K562 (cell line): ENCODE data around the gene SLC26A1. TPM values are rescaled to one million over a fixed set of nuclear protein-coding genes. Genes with fewer than 3 reads are reported as not detected.
A peak's percentile ranks its signal among the peaks of the same experiment; 100 is the strongest.

Experiments
- ASH1L ChIP-seq: fragments of 450-650 bp; IDR thresholded peaks from 2 replicates; pipeline ENCODE4 v1.6.1; 2018; ENCODE audit warnings: borderline replicate concordance, mild to moderate bottlenecking, low read depth; ENCODE audit not compliant: partially characterized antibody
- DPF2 ChIP-seq: fragments of 450-650 bp; IDR thresholded peaks from 2 replicates; pipeline ENCODE4 v1.6.1; 2016
- ETS2 ChIP-seq: IDR thresholded peaks from 2 replicates; pipeline ENCODE4 v1.6.1; 2016; ENCODE audit warnings: borderline replicate concordance, missing genetic modification characterization, mild to moderate bottlenecking, moderate library complexity, missing compliant biosample characterization; ENCODE audit not compliant: poor library complexity, severe bottlenecking
- HDGF ChIP-seq: fragments of 450-650 bp; IDR thresholded peaks from 2 replicates; pipeline ENCODE4 v1.6.1; 2016
- HEY1 ChIP-seq: fragments of 250-450 bp; sonication (Bioruptor Pico); IDR thresholded peaks from 2 replicates; pipeline ENCODE4 v1.5.0; 2020; ENCODE audit warnings: mild to moderate bottlenecking, moderate library complexity, borderline replicate concordance
- ID3 ChIP-seq, 2 experiments: fragments of 250-450 bp in 1 of 2; fragments of 450-650 bp in 1 of 2; sonication (Bioruptor Pico) in 1 of 2; IDR thresholded peaks; 2 replicates each; pipeline versions ENCODE4 v1.6.1 to v1.8.0; 2016 to 2021; ENCODE audit warnings: mild to moderate bottlenecking in 2 of 2, moderate library complexity in 2 of 2, missing compliant biosample characterization in 1 of 2, missing genetic modification characterization in 1 of 2
- MTA1 ChIP-seq: fragments of 450-650 bp; IDR thresholded peaks from 2 replicates; pipeline ENCODE4 v1.6.1; 2017; ENCODE audit warnings: borderline replicate concordance
- NUFIP1 ChIP-seq: fragments of 450-650 bp; IDR thresholded peaks from 2 replicates; pipeline ENCODE4 v1.6.1; 2018; ENCODE audit not compliant: partially characterized antibody
- PHB2 ChIP-seq: fragments of 450-650 bp; IDR thresholded peaks from 2 replicates; pipeline ENCODE4 v1.6.1; 2017; ENCODE audit warnings: low read depth
- PHF20 ChIP-seq: fragments of 450-650 bp; IDR thresholded peaks from 2 replicates; pipeline ENCODE4 v1.6.1; 2018; ENCODE audit not compliant: partially characterized antibody
- POLR2AphosphoS2 ChIP-seq: IDR thresholded peaks from 2 replicates; pipeline ENCODE4 v1.6.1; 2012; ENCODE audit warnings: low read length, improper control_type of control experiment
- RBM22 ChIP-seq: fragments of 200-400 bp; formaldehyde crosslinking; IDR thresholded peaks from 2 replicates; pipeline ENCODE4 v1.6.1; 2018; ENCODE audit warnings: low read length, low read depth; ENCODE audit not compliant: poor library complexity, severe bottlenecking
- RUNX1 ChIP-seq: sonication (generic); IDR thresholded peaks from 2 replicates; pipeline ENCODE4 v1.6.1; 2016; ENCODE audit warnings: antibody characterized with exemption, low read depth
- SLC30A9 ChIP-seq: fragments of 250-450 bp; sonication (Bioruptor Pico); IDR thresholded peaks from 2 replicates; pipeline ENCODE4 v1.8.0; 2022; ENCODE audit warnings: mild to moderate bottlenecking, moderate library complexity
- SOX6 ChIP-seq: fragments of 450-650 bp; IDR thresholded peaks from 2 replicates; pipeline ENCODE4 v1.6.1; 2014; ENCODE audit warnings: mild to moderate bottlenecking
- SRSF9 ChIP-seq: fragments of 200-400 bp; formaldehyde crosslinking; IDR thresholded peaks from 2 replicates; pipeline ENCODE4 v1.6.1; 2017; ENCODE audit warnings: low read depth, low read length, borderline replicate concordance
- STAT5B ChIP-seq: fragments of 250-450 bp; sonication (Bioruptor Pico); IDR thresholded peaks from 2 replicates; pipeline ENCODE4 v1.8.0; 2021; ENCODE audit warnings: mild to moderate bottlenecking, inconsistent platforms
- THRAP3 ChIP-seq: fragments of 450-650 bp; IDR thresholded peaks from 2 replicates; pipeline ENCODE4 v1.6.1; 2016; ENCODE audit warnings: mild to moderate bottlenecking, inconsistent platforms, borderline replicate concordance
- ZNF165 ChIP-seq: fragments of 250-450 bp; sonication (Bioruptor Pico); IDR thresholded peaks from 2 replicates; pipeline ENCODE4 v1.4.0; 2020; ENCODE audit warnings: borderline replicate concordance
- ZNF445 ChIP-seq: fragments of 250-450 bp; sonication (Bioruptor Pico); IDR thresholded peaks from 2 replicates; pipeline ENCODE4 v1.4.0; 2020; ENCODE audit warnings: low read depth, mild to moderate bottlenecking, moderate library complexity
- ZNF551 ChIP-seq: fragments of 250-450 bp; sonication (Bioruptor Pico); IDR thresholded peaks from 2 replicates; pipeline ENCODE4 v1.5.0; 2021; ENCODE audit warnings: mild to moderate bottlenecking, moderate library complexity
- polyA plus RNA-seq, 8 experiments: library from polyadenylated mRNA; depleted of rRNA in 4 of 8; stranded (reverse) in 5 of 8; unstranded in 3 of 8; fragments of >200 nt; fragmentation: Nextera tagmentation in 2 of 8; fragmentation: Illumina TruSeq in 1 of 8; extraction: Ambion mirVana in 2 of 8; extraction: Trizol in 1 of 8; gene quantifications; 2 replicates each; pipeline versions ENCODE4 v1.2.1 to v1.2.3, GENCODE V29; 2011 to 2014; ENCODE audit warnings: inconsistent platforms in 1 of 8, missing spikeins in 1 of 8
- total RNA-seq, 7 experiments: library from RNA; depleted of rRNA in 6 of 7; stranded (reverse); fragments of >200 nt in 6 of 7; fragmentation: Illumina TruSeq in 2 of 7; extraction: Trizol in 2 of 7; gene quantifications; 2 replicates each; pipeline versions ENCODE4 v1.2.1 to v1.2.3, GENCODE V29; 2011 to 2021; ENCODE audit warnings: low replicate concordance in 1 of 7
- TF ChIP-seq, protein P1 (sequence below): fragments of 450-650 bp; formaldehyde crosslinking; IDR thresholded peaks from 2 replicates; pipeline ENCODE4 v1.4.0; 2020; ENCODE audit warnings: mild to moderate bottlenecking, moderate library complexity
- TF ChIP-seq, protein P2 (sequence below): sonication (generic); formaldehyde crosslinking; IDR thresholded peaks from 2 replicates; pipeline ENCODE4 v1.8.1; 2022; ENCODE audit warnings: missing genetic modification reagents

The SLC26A1 gene
- total and polyA plus RNA-seq, 9 of the 15 experiments (the other 6 are each of a cell fraction or from before 2014, with no cell fraction given) = 0.11 to 4.2 (median 0.95) TPM

- TF ChIP-seq MTA1 (no peak), THRAP3 (no peak), NUFIP1 (no peak), DPF2 (no peak), RUNX1 (no peak), SRSF9 (no peak), ZNF445 (CRISPR knock-in tag) (no peak), ZNF551 (CRISPR knock-in tag) (no peak), RBM22 (no peak), ASH1L (no peak), ZNF165 (CRISPR knock-in tag) (no peak), SOX6 (peak; percentile 38; the same call in 1 of the 2 replicates), ETS2 (tag) (no peak), HEY1 (no peak), SLC30A9 (CRISPR knock-in tag) (no peak), PHF20 (no peak), STAT5B (CRISPR knock-in tag) (no peak), ID3 (CRISPR knock-in tag; IDR thresholded peaks at IDR 0.05) (no peak), ID3 (tag; IDR thresholded peaks at IDR 0.05) (peak; percentile 62; the same call in 1 of the 2 replicates), HDGF (no peak), PHB2 (no peak), POLR2AphosphoS2 (peak; percentile 40; the same call in 1 of the 2 replicates)
- TF ChIP-seq, protein P1, sequence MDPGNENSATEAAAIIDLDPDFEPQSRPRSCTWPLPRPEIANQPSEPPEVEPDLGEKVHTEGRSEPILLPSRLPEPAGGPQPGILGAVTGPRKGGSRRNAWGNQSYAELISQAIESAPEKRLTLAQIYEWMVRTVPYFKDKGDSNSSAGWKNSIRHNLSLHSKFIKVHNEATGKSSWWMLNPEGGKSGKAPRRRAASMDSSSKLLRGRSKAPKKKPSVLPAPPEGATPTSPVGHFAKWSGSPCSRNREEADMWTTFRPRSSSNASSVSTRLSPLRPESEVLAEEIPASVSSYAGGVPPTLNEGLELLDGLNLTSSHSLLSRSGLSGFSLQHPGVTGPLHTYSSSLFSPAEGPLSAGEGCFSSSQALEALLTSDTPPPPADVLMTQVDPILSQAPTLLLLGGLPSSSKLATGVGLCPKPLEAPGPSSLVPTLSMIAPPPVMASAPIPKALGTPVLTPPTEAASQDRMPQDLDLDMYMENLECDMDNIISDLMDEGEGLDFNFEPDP (CRISPR knock-in tag) = no peak
- TF ChIP-seq, protein P2, sequence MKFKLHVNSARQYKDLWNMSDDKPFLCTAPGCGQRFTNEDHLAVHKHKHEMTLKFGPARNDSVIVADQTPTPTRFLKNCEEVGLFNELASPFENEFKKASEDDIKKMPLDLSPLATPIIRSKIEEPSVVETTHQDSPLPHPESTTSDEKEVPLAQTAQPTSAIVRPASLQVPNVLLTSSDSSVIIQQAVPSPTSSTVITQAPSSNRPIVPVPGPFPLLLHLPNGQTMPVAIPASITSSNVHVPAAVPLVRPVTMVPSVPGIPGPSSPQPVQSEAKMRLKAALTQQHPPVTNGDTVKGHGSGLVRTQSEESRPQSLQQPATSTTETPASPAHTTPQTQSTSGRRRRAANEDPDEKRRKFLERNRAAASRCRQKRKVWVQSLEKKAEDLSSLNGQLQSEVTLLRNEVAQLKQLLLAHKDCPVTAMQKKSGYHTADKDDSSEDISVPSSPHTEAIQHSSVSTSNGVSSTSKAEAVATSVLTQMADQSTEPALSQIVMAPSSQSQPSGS (CRISPR knock-in tag) = no peak
These were observed 6.2 kb downstream of the SLC26A1 start, which contains the start of gene IDUA (continued) for GRCh38 chr4:986879-987623.
